ENCODE measurements around the gene ZBTB34.

Gene ZBTB34

DNA sequence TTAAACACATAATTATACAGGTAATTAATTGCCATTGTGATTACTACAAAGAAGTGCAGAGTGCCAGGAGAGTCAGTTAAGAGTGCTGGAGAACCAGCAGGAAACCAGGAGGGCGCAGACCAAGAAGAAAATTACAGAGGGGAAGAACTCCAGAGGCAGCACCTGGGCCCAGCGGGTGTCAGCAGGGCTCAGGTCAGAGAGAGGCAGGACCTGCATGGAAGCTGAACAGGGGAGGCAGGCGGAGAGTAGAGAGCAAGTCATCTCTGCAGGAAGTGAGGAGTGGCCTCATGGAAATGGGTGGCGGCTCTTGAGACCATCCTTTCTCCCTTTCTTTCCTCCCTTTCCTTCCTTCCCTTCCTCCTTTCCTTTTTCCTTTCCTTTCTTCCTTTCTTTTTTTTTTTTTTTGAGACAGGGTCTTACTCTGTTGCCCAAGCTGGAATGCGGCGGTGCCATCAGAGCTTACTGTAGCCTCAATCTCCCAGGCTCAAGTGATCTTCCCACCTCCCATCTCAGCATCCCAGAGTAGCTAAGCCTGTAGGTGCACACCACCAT, 4.0 kb upstream of the ZBTB34 start:
- peaks cover 11% of the 10 kb centered on the region for H3K4me1 Mint-ChIP-seq
- H3K36me3 Mint-ChIP-seq: no peaks in the 10 kb centered on the region
- no peak overlapping the region for H3K4me3 Mint-ChIP-seq
- H3K9me3 Mint-ChIP-seq: no peaks in the 10 kb centered on the region
- H3K27ac Mint-ChIP-seq: peak overlapping the region; percentile 40
- no peak for ATAC-seq
- no peak for DNase-seq (ENCODE audit: low spot score in 2 of 2)

DNA sequence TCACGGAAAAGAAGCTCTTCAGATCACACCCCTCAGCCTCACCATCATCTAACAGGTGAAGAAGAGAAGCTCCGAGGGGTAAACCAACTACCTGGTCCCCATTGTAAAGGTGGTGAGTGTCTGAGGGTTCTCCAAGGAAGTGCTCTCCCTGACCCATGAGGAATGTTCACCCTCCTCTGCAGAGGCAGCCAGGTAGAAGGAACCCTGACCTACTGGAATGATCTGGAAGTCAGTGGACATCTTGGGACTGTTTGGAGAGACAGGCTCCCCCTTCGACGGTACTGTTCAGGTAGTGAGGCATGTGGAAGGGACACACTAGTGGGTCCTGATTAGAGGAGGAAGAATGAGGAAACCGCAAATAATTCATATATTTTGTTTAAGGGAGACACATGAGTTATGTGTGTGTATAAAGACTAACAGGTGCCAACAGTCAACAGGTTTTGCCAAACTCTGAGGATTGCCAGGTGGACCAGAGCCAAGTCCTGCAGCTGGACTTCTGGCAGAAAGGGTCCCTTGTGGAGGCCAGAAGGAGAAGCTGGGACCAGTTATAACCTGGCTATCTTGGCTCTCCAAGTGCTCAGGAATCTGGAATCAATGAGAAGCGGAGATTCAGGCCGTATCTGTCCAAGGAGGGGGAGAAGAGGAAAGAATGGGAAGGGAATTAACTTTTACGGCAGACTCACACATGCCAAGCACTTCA, 3.0 kb upstream of the ZBTB34 start:
- no peak overlapping the region for H3K4me3 Mint-ChIP-seq
- peaks cover 21% of the 10 kb centered on the region for H3K4me1 Mint-ChIP-seq
- H3K27ac Mint-ChIP-seq: peak overlapping the region; percentile 40
- ATAC-seq (no peak), DNase-seq (ENCODE audit: low spot score in 2 of 2) (no peak)
- no peaks in the 10 kb centered on the region for H3K9me3 Mint-ChIP-seq
- no peaks in the 10 kb centered on the region for H3K36me3 Mint-ChIP-seq

DNA sequence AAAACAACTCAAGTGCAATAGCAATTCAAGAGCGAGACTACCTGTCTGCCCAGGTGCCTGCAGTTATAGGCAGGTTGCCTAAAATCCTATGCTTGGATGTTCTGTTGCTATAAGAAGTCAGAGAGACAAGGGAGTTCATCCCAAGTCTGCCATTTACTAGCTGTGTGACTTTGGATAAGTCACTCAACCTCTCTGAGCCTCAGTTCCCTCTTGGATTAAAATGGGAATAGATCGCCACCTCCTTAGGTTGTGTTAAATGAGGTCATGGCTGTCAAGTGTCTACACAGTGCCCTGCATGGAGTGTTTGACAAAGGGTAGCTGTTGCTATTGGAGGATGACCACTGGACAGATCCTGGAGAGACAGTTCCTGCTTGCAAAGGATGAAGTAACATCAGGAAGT, 1.3 kb upstream of the ZBTB34 start:
- H3K9me3 Mint-ChIP-seq: no peaks in the 10 kb centered on the region
- ATAC-seq: no peak

DNA sequence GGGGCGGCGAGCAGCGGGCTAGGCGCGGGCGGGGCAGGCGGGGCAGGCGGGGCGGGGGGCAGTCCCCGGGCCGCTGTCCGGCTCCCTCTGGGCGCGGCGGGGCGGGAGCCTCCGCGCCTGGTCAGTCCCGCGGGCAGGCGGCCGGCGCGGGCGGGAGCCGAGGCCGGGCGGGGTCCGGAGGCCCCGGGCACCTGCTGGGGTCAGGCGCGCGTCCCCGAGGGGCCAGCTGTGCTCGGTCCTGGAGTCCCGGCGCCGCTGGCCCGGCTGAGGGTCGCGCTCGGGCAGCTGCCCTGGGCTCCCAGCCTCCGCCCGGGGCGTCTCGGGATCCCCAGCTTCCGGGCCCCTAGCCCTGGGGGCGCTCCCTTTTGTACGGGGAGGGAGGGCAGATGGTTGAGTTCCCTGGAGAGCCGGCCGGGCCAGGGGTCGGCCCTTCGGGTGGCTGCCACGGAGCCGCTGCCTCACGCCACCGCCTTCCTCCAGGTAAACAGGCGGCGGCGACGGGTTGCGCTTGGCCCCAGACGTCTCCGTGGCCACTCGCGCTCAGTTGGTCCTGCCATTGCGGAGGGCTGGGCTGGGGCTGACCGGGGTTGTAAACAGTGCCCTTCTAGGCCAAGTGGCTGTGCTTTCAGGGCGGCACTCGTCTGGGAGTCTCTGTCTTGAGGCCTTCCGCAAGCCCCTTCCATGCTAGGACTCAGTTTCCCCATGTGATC, 473 bp downstream of the ZBTB34 start:
- peaks cover 13% of the 10 kb centered on the region for H3K36me3 Mint-ChIP-seq
- H3K9me3 Mint-ChIP-seq: no peaks in the 10 kb centered on the region
- H3K4me1 Mint-ChIP-seq: peaks cover 26% of the 10 kb centered on the region
- ATAC-seq (peak; percentile 50), DNase-seq (ENCODE audit: low spot score in 2 of 2) (peak; percentile 28 to 70)
- peak overlapping the region; percentile 73 for H3K4me3 Mint-ChIP-seq
- H3K27ac Mint-ChIP-seq: peak overlapping the region; percentile 92

More for the DNA sequence above, 1.3 kb upstream of the ZBTB34 start:
- Mint-ChIP-seq H3K4me3 (peak overlapping the region; percentile 73), H3K4me1 (peaks cover 26% of the 10 kb centered on the region), H3K36me3 (no peaks in the 10 kb centered on the region), H3K27ac (peak overlapping the region; percentile 92)
- no peak for DNase-seq (ENCODE audit: low spot score in 2 of 2)

DNA sequence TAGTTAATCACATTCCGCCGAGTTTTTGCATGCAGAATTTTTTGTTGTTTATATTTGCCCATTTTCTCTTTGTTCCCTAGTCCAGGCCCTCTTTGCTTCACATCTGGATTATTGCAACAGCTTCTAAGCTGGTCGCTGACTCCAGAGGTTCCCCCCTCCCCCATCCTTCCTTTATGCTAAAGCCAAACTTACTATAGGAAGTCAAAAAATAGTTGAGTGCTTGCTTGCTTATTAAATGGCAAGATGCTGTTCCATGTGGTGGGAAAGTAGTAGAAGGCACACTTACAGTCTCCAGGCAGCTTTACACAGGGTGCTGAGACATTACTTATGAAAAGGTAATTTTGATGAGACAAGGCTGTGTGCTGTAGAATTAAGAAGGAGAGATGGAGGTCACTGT, 1.3 kb downstream of the ZBTB34 start:
- peaks cover 32% of the 10 kb centered on the region for H3K4me1 Mint-ChIP-seq
- no peak overlapping the region for H3K27ac Mint-ChIP-seq
- peak overlapping the region; percentile 65 for H3K4me3 Mint-ChIP-seq
- H3K9me3 Mint-ChIP-seq: no peaks in the 10 kb centered on the region
- peaks cover 19% of the 10 kb centered on the region for H3K36me3 Mint-ChIP-seq
- DNase-seq (ENCODE audit: low spot score in 2 of 2): no peak
- no peak for ATAC-seq

DNA sequence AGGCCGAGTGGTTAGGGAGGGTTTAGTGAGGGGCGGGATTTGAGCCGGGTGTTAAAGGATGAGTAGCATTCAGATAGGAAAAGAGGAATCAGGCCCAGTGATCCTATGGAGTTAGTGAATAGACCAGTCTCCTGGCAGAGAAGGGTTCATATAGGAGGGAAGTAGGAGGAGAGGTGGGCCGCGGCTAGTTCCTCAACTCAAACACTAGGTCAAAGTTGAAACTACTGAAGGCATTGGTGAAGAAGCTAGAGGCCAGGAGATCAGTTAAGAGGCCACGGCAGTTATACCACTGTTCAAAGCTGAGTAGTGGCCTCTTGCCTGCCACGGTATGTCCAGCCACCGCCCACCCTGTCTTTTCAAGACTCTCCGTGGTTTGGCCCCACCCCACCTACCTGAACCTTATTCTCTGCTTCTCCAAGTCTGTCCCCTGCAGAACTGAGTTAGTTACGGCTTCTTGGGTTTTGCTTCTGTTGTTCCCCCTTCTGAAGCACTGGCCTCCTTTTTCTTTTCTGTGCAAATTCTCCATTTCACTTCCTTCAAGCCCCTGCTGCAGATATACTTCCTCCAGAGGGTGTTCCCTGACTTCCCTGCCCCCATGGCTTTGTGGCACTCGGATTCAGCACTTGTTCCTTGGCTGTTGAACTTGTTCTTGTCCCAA, 1.8 kb downstream of the ZBTB34 start:
- DNase-seq (ENCODE audit: low spot score in 2 of 2) (no peak), ATAC-seq (no peak)
- Mint-ChIP-seq H3K36me3 (peaks cover 24% of the 10 kb centered on the region), H3K9me3 (no peaks in the 10 kb centered on the region), H3K4me3 (peak overlapping the region; percentile 65), H3K4me1 (peaks cover 32% of the 10 kb centered on the region), H3K27ac (peak overlapping the region; percentile 17)

DNA sequence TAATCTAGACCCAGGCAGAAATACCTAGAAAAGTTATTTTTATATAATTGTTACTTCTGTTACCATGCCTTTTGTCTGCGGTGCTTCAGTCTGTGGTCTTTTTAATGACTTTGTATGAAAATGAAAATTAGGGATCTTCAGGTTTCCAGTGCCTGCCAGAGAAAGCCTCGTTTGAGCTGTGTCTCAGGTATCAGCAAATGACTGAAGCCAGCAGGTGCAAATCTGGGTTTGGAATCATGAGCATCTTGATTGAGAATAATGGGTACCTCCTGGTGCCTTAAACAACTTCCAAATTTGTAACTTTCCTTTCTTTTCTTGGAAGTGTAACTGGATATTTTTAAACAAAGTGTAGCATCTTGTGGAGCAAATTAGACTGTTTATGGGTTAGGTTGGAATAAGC, 4.3 kb downstream of the ZBTB34 start:
- Mint-ChIP-seq H3K4me3 (no peak overlapping the region), H3K27ac (no peak overlapping the region), H3K4me1 (peaks cover 42% of the 10 kb centered on the region), H3K9me3 (no peaks in the 10 kb centered on the region), H3K36me3 (peaks cover 38% of the 10 kb centered on the region)
- DNase-seq (ENCODE audit: low spot score in 2 of 2): no peak
- ATAC-seq: no peak

DNA sequence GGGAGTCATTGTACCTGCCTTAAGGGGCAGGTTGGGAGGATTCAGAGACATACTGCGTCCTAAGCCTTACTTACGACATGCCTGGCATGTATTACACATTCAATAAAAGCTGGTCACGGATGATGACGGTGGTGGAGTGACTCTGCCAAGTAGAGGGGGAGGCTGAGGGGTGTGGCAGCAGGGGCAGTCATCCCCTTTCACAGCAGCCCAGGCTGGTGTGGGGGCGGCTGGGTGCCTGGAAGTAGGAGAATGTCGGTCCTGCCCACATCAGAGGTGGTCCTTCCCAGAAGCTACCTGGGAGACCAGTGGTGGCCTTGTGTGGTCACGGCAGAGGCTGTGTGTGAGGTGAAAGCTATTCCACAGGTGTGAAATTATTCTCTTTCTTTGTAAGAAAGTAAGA, 8.9 kb downstream of the ZBTB34 start:
- no peak overlapping the region for H3K4me3 Mint-ChIP-seq
- H3K27ac Mint-ChIP-seq: no peak overlapping the region
- DNase-seq (ENCODE audit: low spot score in 2 of 2): no peak
- H3K4me1 Mint-ChIP-seq: peaks cover 31% of the 10 kb centered on the region
- ATAC-seq: no peak
- no peaks in the 10 kb centered on the region for H3K9me3 Mint-ChIP-seq
- peaks cover 38% of the 10 kb centered on the region for H3K36me3 Mint-ChIP-seq

DNA sequence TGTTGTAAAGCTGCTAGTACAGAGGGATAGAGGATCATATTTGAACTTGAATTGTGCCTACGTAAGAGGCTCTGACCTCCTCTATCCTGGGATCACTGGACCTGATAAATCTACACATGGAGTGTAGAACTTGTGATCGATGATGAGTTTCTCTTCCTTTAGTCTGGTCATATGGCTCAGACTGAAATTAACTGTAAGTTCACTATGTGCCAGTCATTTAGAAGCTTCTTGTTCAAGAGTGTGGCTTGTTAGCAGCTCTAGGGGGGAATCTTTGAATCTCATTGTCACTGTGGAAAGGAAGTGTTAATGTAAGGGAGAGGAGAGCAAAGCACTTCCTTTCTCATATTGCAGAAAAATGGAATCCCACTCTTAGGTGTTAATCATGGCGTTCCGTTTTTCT, 12.1 kb downstream of the ZBTB34 start:
- peak; percentile 82 for ATAC-seq
- Mint-ChIP-seq H3K4me1 (peaks cover 41% of the 10 kb centered on the region), H3K4me3 (no peak overlapping the region)

DNA sequence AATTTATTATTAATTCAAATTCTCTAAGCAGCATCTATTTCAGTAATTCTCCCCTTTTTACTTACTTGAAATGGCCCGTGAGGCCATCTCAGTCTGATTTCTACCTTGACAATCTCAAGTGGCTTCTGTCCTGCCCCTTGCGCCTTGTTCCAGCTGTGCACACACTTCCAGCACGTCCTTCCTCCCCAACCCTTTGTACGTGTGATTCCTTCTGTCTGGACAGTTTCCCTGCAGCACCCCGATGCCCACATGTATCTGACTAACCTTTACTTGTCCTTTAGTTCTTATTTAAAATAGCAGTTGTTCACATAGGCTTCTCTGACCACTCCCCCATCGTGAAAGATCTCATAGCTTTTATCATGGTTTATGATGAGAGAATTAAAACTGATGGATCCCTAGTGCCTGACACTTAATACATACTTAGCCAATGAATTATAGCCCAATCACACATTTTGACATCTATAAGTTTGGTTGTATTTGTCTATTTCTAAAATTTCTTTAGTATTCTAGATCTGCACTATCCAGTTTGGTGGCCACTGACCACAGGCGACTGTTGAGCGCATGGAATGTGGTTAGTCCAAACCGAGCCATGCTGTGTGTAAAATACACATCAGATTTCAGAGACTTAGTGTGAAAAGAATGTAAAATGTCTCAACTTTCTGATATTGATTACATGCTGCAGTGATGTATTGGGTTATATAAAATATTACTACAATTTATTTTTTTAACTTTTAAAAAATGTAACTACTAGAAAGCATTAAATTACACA, 14.3 kb downstream of the ZBTB34 start:
- no peak for DNase-seq (ENCODE audit: low spot score in 2 of 2)
- H3K9me3 Mint-ChIP-seq: no peaks in the 10 kb centered on the region
- H3K4me1 Mint-ChIP-seq: peaks cover 31% of the 10 kb centered on the region
- H3K4me3 Mint-ChIP-seq: no peak overlapping the region
- H3K27ac Mint-ChIP-seq: no peak overlapping the region
- peaks cover 7% of the 10 kb centered on the region for H3K36me3 Mint-ChIP-seq
- no peak for ATAC-seq

More for the DNA sequence above, 12.1 kb downstream of the ZBTB34 start:
- H3K27ac Mint-ChIP-seq: peak overlapping the region; percentile 64
- DNase-seq (ENCODE audit: low spot score in 2 of 2): no peak
- no peaks in the 10 kb centered on the region for H3K9me3 Mint-ChIP-seq
- peaks cover 11% of the 10 kb centered on the region for H3K36me3 Mint-ChIP-seq

DNA sequence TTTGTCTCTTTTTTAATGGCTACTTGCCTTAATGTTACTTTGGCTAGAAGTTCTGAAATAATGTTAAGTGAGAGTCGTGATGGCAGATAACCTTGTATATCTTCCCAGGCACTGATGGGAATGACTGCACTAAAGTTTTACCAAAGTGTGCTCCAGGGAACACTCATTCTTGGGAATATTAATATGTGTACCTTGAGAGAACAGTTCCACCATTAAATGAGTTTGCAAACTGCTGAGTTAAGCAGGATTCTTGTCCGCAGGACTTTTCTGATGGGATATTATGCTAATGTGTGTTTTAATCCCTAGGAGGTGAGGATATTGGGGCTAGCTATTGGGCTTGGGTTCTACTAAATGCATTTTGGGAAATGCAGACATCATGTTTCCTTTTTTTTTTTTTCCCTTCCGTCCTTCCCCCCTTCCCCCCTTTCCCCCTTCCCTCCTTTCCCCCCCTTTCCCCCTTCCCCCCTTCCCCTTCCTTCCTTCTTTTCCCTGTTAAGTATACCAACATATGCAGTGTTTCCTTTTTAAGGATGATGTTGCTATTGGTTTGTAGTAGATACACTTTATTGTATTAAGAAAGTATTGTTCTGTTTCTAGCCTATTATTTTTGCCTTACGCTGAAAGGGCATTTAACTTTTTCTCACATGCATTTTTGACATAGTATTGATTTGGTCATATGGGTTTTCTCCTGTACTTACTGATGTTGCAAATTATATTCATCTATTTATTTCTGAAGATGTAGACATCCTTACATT, 15.5 kb downstream of the ZBTB34 start:
- DNase-seq (ENCODE audit: low spot score in 2 of 2) (no peak), ATAC-seq (no peak)
- H3K9me3 Mint-ChIP-seq: no peaks in the 10 kb centered on the region
- H3K4me3 Mint-ChIP-seq: no peak overlapping the region
- peaks cover 16% of the 10 kb centered on the region for H3K36me3 Mint-ChIP-seq
- peaks cover 31% of the 10 kb centered on the region for H3K4me1 Mint-ChIP-seq
- peak overlapping the region; percentile 71 for H3K27ac Mint-ChIP-seq

DNA sequence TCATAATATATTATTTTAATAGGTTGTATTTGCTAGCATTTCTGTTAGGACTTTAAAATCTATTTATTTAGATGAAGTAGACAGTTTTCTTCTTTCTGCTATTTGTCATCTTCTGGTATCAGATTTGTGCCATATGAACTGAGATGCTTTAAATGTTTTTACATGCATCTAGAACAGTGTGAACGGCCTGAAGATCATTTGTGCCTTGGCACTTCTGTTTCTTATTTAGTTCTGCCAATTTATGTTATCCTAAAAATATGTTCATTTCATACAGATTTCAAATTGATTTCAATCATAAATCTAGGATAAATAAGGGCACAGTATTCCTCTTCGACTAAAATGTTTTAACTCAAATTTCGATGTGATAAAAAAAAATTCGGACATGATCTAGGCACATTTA, 16.1 kb downstream of the ZBTB34 start:
- peaks cover 16% of the 10 kb centered on the region for H3K36me3 Mint-ChIP-seq
- peak overlapping the region; percentile 71 for H3K27ac Mint-ChIP-seq
- no peak for ATAC-seq
- no peaks in the 10 kb centered on the region for H3K9me3 Mint-ChIP-seq
- DNase-seq (ENCODE audit: low spot score in 2 of 2): no peak
- no peak overlapping the region for H3K4me3 Mint-ChIP-seq
- H3K4me1 Mint-ChIP-seq: peaks cover 31% of the 10 kb centered on the region

DNA sequence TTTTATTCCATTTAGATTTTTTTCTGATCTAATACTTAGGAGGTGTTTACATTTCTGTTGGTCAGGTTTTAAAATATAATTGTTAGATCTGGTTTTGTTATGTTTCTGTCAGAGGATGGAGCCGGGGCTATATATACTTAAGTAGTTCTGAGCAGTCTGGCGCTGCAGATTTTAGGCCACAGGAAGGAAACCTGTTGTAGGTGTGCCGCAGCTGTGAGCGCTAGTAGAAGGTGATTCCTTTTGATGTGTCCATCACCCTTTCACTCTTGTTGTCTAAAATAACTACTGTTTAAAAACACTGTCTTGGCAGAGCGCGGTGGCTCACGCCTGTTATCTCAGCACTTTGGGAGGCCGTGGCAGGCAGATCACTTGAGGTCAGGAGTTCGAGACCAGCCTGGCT, 17.0 kb downstream of the ZBTB34 start:
- DNase-seq (ENCODE audit: low spot score in 2 of 2): no peak
- H3K9me3 Mint-ChIP-seq: no peaks in the 10 kb centered on the region
- H3K4me3 Mint-ChIP-seq: no peak overlapping the region
- peaks cover 25% of the 10 kb centered on the region for H3K36me3 Mint-ChIP-seq
- ATAC-seq: no peak
- H3K27ac Mint-ChIP-seq: peak overlapping the region; percentile 71
- peaks cover 27% of the 10 kb centered on the region for H3K4me1 Mint-ChIP-seq

DNA sequence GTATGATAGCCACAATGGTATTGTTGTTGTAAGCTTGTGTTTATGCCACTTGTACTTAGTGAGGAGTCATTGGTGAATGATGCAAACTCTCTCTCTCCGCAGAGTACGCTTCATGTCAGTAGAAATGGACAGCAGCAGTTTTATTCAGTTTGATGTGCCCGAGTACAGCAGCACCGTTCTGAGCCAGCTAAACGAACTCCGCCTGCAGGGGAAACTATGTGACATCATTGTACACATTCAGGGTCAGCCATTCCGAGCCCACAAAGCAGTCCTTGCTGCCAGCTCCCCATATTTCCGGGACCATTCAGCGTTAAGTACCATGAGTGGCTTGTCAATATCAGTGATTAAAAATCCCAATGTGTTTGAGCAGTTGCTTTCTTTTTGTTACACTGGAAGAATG, 18.8 kb downstream of the ZBTB34 start:
- no peak overlapping the region for H3K27ac Mint-ChIP-seq
- H3K9me3 Mint-ChIP-seq: no peaks in the 10 kb centered on the region
- peaks cover 22% of the 10 kb centered on the region for H3K4me1 Mint-ChIP-seq
- no peak overlapping the region for H3K4me3 Mint-ChIP-seq
- H3K36me3 Mint-ChIP-seq: peaks cover 37% of the 10 kb centered on the region
- ATAC-seq: no peak
- DNase-seq (ENCODE audit: low spot score in 2 of 2): no peak
